GM18517 (cell line): ENCODE measurements around the gene NFKBIB.

Experiments used
- ATAC-seq: cut with Tn5 transposase; IDR thresholded peaks from one replicate; pipeline ENCODE4 v1.9.1; 2021; ENCODE audit warnings: mild to moderate bottlenecking, moderate library complexity; ENCODE audit not compliant: unreplicated experiment

The NFKBIB gene

GRCh38 chr19:38901683-38902082 lies 1.9 kb downstream of the NFKBIB start:
- ATAC-seq: no peak

GRCh38 chr19:38904581-38905539 lies 5.1 kb downstream of the NFKBIB start:
- no peak for ATAC-seq

- no peak for ATAC-seq
Observed at GRCh38 chr19:38905620-38906019, 5.9 kb downstream of the NFKBIB start.

- ATAC-seq: no peak
Observed at GRCh38 chr19:38907227-38907626, 7.5 kb downstream of the NFKBIB start.

GRCh38 chr19:38907670-38908069 lies 7.9 kb downstream of the NFKBIB start:
- ATAC-seq: no peak

GRCh38 chr19:38908911-38909310 lies 9.1 kb downstream of the NFKBIB start:
- no peak for ATAC-seq

GRCh38 chr19:38910488-38910887 lies 10.7 kb downstream of the NFKBIB start:
- no peak for ATAC-seq

- ATAC-seq: no peak
Observed at GRCh38 chr19:38911388-38912001, 11.7 kb downstream of the NFKBIB start.

- ATAC-seq: no peak
Observed at GRCh38 chr19:38912600-38913514, 13.1 kb downstream of the NFKBIB start.

- ATAC-seq: no peak
Observed at GRCh38 chr19:38913958-38914357, 14.2 kb downstream of the NFKBIB start.

GRCh38 chr19:38915329-38916321 lies 15.9 kb downstream of the NFKBIB start:
- no peak for ATAC-seq

- no peak for ATAC-seq
Observed at GRCh38 chr19:38917516-38917915, 17.7 kb downstream of the NFKBIB start.

- ATAC-seq: no peak
Observed at GRCh38 chr19:38917921-38918491, 18.2 kb downstream of the NFKBIB start.

GRCh38 chr19:38918526-38918925 lies 18.8 kb downstream of the NFKBIB start:
- ATAC-seq: no peak

- ATAC-seq: no peak
Observed at GRCh38 chr19:38919837-38920601, 20.2 kb downstream of the NFKBIB start.

- ATAC-seq: no peak
Observed at GRCh38 chr19:38920602-38921419, 21.0 kb downstream of the NFKBIB start.

- no peak for ATAC-seq
Observed at GRCh38 chr19:38921420-38922274, 21.9 kb downstream of the NFKBIB start.
